GM10266 (cell line): Measurements from ENCODE around the gene TENM3.

ENCODE experiments used
- DNase-seq: peaks from one replicate; pipeline ENCODE4 v3.0.0; 2012; ENCODE audit errors: extremely low spot score
- TF ChIP-seq, protein P1 (sequence below): IDR thresholded peaks from 2 replicates; pipeline ENCODE4 v1.5.1; 2012; ENCODE audit warnings: mild to moderate bottlenecking, low read depth; ENCODE audit not compliant: control insufficient read depth, insufficient read depth; ENCODE audit errors: missing control alignments

Gene TENM3

DNA sequence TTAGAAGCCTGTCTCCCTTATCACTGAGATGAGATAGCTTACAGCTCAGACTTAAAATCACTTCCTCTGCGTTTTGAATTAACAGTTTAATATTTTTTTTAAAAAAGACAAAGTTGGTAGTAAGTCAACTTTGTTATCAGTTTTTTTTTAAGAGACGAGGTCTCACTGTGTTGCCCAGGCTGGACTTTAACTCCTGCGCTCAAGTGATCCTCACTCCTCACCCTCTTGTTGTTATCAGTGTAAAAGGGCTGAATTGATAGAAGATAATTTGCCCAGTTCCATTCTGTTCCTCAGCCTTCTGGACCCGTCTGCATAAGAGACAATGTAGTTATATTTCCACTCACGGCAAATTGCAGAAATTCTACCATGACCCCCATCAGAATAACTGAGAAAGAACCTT, 428.5 kb downstream of the TENM3 start:
- TF ChIP-seq, protein P1, sequence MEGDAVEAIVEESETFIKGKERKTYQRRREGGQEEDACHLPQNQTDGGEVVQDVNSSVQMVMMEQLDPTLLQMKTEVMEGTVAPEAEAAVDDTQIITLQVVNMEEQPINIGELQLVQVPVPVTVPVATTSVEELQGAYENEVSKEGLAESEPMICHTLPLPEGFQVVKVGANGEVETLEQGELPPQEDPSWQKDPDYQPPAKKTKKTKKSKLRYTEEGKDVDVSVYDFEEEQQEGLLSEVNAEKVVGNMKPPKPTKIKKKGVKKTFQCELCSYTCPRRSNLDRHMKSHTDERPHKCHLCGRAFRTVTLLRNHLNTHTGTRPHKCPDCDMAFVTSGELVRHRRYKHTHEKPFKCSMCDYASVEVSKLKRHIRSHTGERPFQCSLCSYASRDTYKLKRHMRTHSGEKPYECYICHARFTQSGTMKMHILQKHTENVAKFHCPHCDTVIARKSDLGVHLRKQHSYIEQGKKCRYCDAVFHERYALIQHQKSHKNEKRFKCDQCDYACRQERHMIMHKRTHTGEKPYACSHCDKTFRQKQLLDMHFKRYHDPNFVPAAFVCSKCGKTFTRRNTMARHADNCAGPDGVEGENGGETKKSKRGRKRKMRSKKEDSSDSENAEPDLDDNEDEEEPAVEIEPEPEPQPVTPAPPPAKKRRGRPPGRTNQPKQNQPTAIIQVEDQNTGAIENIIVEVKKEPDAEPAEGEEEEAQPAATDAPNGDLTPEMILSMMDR: no peak
- no peak for DNase-seq

DNA sequence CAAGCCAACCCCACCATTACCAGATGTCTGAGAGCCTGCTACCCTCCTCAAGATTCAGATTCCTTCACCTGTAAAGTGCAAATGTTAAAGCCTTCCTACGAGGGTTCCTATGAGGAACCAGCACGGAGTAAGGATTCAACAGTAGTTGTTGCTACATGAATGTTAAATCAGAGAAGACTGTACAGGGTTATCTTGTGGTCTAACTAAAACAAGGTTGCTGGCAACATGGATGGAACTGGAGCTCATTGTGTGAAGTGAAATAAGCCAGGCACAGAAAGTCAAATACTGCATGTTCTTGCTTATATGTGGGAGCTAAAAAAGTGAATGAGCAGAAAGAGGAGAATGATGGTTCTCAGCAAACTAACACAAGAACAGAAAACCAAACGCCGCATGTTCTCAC, 435.4 kb downstream of the TENM3 start:
- DNase-seq: no peak
- TF ChIP-seq, protein P1: no peak

DNA sequence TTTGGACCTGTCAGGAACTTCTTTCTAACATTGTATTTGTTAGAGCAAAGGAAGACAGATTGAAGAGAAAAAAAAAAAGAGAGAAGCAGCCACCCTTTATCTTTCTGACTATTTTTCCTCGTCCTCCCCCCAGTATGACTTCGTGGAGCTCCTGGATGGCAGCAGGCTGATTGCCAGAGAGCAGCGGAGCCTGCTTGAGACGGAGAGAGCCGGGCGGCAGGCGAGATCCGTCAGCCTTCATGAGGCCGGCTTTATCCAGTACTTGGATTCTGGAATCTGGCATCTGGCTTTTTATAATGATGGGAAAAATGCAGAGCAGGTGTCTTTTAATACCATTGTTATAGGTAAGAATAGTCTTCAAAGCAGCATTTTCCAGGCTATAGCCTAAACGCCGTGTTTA, 436.3 kb downstream of the TENM3 start:
- TF ChIP-seq, protein P1: no peak
- DNase-seq: no peak

DNA sequence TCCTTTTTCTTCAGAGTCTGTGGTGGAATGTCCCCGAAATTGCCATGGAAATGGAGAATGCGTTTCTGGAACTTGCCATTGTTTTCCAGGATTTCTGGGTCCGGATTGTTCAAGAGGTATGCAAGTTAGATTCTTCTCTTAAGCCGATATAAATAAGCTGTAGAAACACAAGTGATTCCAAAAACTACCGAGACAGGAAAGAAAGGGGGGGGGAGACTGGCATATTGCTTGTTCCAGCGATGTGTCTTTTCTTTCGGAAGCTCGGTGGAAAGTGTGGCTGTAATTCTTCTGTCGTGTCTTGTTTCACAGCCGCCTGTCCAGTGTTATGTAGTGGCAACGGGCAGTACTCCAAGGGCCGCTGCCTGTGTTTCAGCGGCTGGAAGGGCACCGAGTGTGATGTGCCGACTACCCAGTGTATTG, 437.0 kb downstream of the TENM3 start:
- no peak for DNase-seq
- TF ChIP-seq, protein P1: no peak

DNA sequence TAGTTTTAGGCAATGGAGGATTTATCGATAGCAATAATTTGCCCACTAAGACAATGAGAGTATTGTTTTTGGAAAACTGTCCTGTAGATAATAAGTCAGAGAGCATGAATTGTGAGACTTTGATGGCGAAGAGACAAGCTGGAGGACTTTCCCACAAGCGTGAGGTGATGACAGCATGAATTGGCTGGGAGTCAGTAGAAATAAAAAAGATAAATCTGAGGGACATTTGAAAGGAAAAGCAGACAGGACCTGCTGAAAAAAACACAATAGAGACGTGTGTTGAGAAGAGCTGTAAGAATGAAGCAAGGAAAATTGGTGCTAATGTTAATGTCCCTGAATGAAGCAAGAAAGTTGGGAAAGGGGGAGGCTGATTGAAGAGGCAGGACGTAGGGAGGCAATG, 440.5 kb downstream of the TENM3 start:
- no peak for DNase-seq

DNA sequence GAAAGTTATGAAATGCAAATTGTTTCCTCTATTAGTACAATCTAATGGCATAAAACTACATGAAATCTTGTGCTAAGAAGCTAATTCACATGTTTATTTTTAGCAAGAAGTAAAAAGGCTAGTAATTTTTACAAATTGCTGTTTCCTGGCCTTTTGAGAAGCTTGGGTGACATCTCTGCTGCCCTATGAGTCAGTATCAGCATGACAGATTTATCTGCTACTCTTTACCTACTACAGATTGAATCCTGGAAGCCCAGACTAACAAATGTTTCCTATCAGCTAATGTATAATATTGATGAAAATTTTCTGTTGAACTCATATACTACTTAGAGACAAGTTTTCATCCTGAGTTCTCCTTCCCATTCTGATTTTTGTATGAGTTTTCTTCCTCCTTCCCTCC, 441.6 kb downstream of the TENM3 start:
- no peak for DNase-seq
- TF ChIP-seq, protein P1: no peak

More for the DNA sequence above, 440.5 kb downstream of the TENM3 start:
- TF ChIP-seq, protein P1: no peak

DNA sequence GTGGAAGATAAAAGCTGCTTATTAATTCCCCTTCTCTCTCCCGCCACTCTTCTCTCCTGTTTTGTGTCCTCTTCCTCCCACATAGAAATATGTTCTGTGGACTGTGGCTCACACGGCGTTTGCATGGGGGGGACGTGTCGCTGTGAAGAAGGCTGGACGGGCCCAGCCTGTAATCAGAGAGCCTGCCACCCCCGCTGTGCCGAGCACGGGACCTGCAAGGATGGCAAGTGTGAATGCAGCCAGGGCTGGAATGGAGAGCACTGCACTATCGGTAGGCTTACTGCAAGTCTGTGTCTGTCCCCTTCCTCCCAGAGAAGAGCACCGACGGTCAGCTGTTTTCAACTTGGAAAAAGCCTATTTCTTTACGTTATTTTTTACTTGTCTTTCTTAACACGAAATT, 444.9 kb downstream of the TENM3 start:
- no peak for DNase-seq
- TF ChIP-seq, protein P1: no peak
